HepG2 (cell line): ENCODE results near the gene GDPGP1. TPM values are rescaled to one million over a fixed set of nuclear protein-coding genes. Genes with fewer than 3 reads are reported as not detected.

Source experiments
- BRCA1 ChIP-seq: sonication (generic); formaldehyde crosslinking; IDR thresholded peaks from 2 replicates; pipeline ENCODE4 v1.4.0; 2020; ENCODE audit warnings: missing genetic modification reagents
- GABPB1 ChIP-seq: IDR thresholded peaks from 2 replicates; pipeline ENCODE4 v1.6.1; 2016; ENCODE audit warnings: mild to moderate bottlenecking, missing genetic modification reagents, moderate library complexity, missing compliant biosample characterization
- HCFC1 ChIP-seq: fragments of 150-350 bp; IDR thresholded peaks from 2 replicates; pipeline ENCODE4 v1.6.1; 2014; ENCODE audit warnings: low read depth, low read length
- ISX ChIP-seq: sonication (generic); formaldehyde crosslinking; conservative IDR thresholded peaks from 2 replicates; pipeline ENCODE4 v1.5.0; 2020; ENCODE audit warnings: missing genetic modification reagents
- KDM3A ChIP-seq: IDR thresholded peaks from 2 replicates; pipeline ENCODE4 v1.6.1; 2018; ENCODE audit warnings: low read depth, missing compliant biosample characterization
- KLF12 ChIP-seq: sonication (generic); formaldehyde crosslinking; IDR thresholded peaks from 2 replicates; pipeline ENCODE4 v1.4.0; 2020; ENCODE audit warnings: missing genetic modification reagents, borderline replicate concordance
- MAFG ChIP-seq: sonication (generic); formaldehyde crosslinking; IDR thresholded peaks from 2 replicates; pipeline ENCODE4 v1.5.1; 2020; ENCODE audit warnings: mild to moderate bottlenecking, missing genetic modification reagents
- MTA1 ChIP-seq: sonication (generic); formaldehyde crosslinking; IDR thresholded peaks from 2 replicates; pipeline ENCODE4 v1.4.0; 2020; ENCODE audit warnings: missing genetic modification reagents, mild to moderate bottlenecking, borderline replicate concordance
- NR2F6 ChIP-seq, 2 experiments: IDR thresholded peaks; 2 replicates each; pipeline ENCODE4 v1.6.1; 2016; ENCODE audit warnings: antibody characterized with exemption in 1 of 2, mild to moderate bottlenecking in 1 of 2
- PAWR ChIP-seq: sonication (generic); formaldehyde crosslinking; IDR thresholded peaks from 2 replicates; pipeline ENCODE4 v1.4.0; 2020; ENCODE audit warnings: missing genetic modification reagents, mild to moderate bottlenecking, borderline replicate concordance
- RXRA ChIP-seq: sonication (generic); formaldehyde crosslinking; IDR thresholded peaks from 2 replicates; pipeline ENCODE4 v1.5.1; 2020; ENCODE audit warnings: missing genetic modification reagents
- SMAD1 ChIP-seq: sonication (generic); formaldehyde crosslinking; IDR thresholded peaks from 2 replicates; pipeline ENCODE4 v1.4.0; 2020; ENCODE audit warnings: missing genetic modification reagents, low read depth, mild to moderate bottlenecking, borderline replicate concordance
- SMAD9 ChIP-seq: sonication (generic); formaldehyde crosslinking; IDR thresholded peaks from 2 replicates; pipeline ENCODE4 v1.5.1; 2020; ENCODE audit warnings: mild to moderate bottlenecking, missing genetic modification reagents
- ZFP36 ChIP-seq: fragments of 150-350 bp; IDR thresholded peaks from 2 replicates; pipeline ENCODE4 v1.6.1; 2018; ENCODE audit warnings: borderline replicate concordance, low read length, low read depth; ENCODE audit not compliant: partially characterized antibody
- ZFP41 ChIP-seq: sonication (generic); formaldehyde crosslinking; IDR thresholded peaks from 2 replicates; pipeline ENCODE4 v1.4.0; 2020; ENCODE audit warnings: mild to moderate bottlenecking, missing genetic modification reagents, borderline replicate concordance
- ZMYM2 ChIP-seq: sonication (generic); formaldehyde crosslinking; IDR thresholded peaks from 2 replicates; pipeline ENCODE4 v1.8.0; 2022; ENCODE audit warnings: mild to moderate bottlenecking, missing genetic modification reagents
- ZNF160 ChIP-seq: sonication (generic); formaldehyde crosslinking; IDR thresholded peaks from 2 replicates; pipeline ENCODE4 v1.8.0; 2022; ENCODE audit warnings: mild to moderate bottlenecking, inconsistent platforms, missing genetic modification reagents
- ZNF30 ChIP-seq: sonication (generic); formaldehyde crosslinking; IDR thresholded peaks from 2 replicates; pipeline ENCODE4 v1.5.0; 2020; ENCODE audit warnings: mild to moderate bottlenecking, missing genetic modification reagents
- ZNF552 ChIP-seq: sonication (generic); formaldehyde crosslinking; IDR thresholded peaks from 2 replicates; pipeline ENCODE4 v1.9.0; 2022; ENCODE audit warnings: missing genetic modification reagents, mild to moderate bottlenecking, borderline replicate concordance
- ZNF563 ChIP-seq: sonication (generic); formaldehyde crosslinking; IDR thresholded peaks from 2 replicates; pipeline ENCODE4 v1.8.0; 2022; ENCODE audit warnings: mild to moderate bottlenecking, moderate library complexity, missing genetic modification reagents
- ZNF598 ChIP-seq: sonication (generic); formaldehyde crosslinking; IDR thresholded peaks from 2 replicates; pipeline ENCODE4 v1.5.1; 2020; ENCODE audit warnings: mild to moderate bottlenecking, missing genetic modification reagents, borderline replicate concordance
- ZNF773 ChIP-seq: sonication (generic); formaldehyde crosslinking; IDR thresholded peaks from 2 replicates; pipeline ENCODE4 v1.4.0; 2020; ENCODE audit warnings: missing genetic modification reagents, borderline replicate concordance
- ZNF788 ChIP-seq: sonication (generic); formaldehyde crosslinking; IDR thresholded peaks from 2 replicates; pipeline ENCODE4 v1.5.0; 2020; ENCODE audit warnings: mild to moderate bottlenecking, missing genetic modification reagents, borderline replicate concordance
- ZNF790 ChIP-seq: sonication (generic); formaldehyde crosslinking; IDR thresholded peaks from 2 replicates; pipeline ENCODE4 v1.8.0; 2022; ENCODE audit warnings: missing genetic modification reagents, mild to moderate bottlenecking, borderline replicate concordance
- ZSCAN29 ChIP-seq: sonication (generic); formaldehyde crosslinking; conservative IDR thresholded peaks from 2 replicates; pipeline ENCODE4 v1.4.0; 2020; ENCODE audit warnings: mild to moderate bottlenecking, missing genetic modification reagents
- polyA plus RNA-seq, 8 experiments: library from polyadenylated mRNA; depleted of rRNA in 3 of 8; stranded (reverse) in 7 of 8; unstranded in 1 of 8; fragments of >200 nt; fragmentation: Illumina TruSeq in 4 of 8; extraction: Trizol in 4 of 8; gene quantifications; 2 replicates each; pipeline versions ENCODE4 v1.2.1 to v1.2.3, GENCODE V29; 2011 to 2016; ENCODE audit warnings: low read depth in 4 of 8, missing spikeins in 1 of 8, mixed read lengths in 1 of 8; ENCODE audit not compliant: insufficient read depth in 1 of 8
- total RNA-seq, 5 experiments: library from RNA; depleted of rRNA; stranded (reverse); fragments of >200 nt; fragmentation: Illumina TruSeq; extraction: Trizol; gene quantifications; 2 replicates each; pipeline ENCODE4 v1.2.3, GENCODE V29; 2016; ENCODE audit warnings: low read depth in 1 of 5
- TF ChIP-seq, protein P1 (sequence below): IDR thresholded peaks from 2 replicates; pipeline ENCODE4 v1.6.1; 2016; ENCODE audit warnings: low read depth, control low read depth
- TF ChIP-seq, protein P2 (sequence below): sonication (generic); formaldehyde crosslinking; IDR thresholded peaks from 2 replicates; pipeline ENCODE4 v1.4.0; 2020; ENCODE audit warnings: mild to moderate bottlenecking, missing genetic modification reagents, borderline replicate concordance
- TF ChIP-seq, protein P3 (sequence below): sonication (generic); formaldehyde crosslinking; IDR thresholded peaks from 2 replicates; pipeline ENCODE4 v1.8.1; 2023; ENCODE audit warnings: missing genetic modification reagents, mild to moderate bottlenecking, borderline replicate concordance

Gene GDPGP1
- total and polyA plus RNA-seq, 2 of the 13 experiments (the other 11 are each of a cell fraction or from before 2014, with no cell fraction given): 1.5 to 4.3 TPM

DNA sequence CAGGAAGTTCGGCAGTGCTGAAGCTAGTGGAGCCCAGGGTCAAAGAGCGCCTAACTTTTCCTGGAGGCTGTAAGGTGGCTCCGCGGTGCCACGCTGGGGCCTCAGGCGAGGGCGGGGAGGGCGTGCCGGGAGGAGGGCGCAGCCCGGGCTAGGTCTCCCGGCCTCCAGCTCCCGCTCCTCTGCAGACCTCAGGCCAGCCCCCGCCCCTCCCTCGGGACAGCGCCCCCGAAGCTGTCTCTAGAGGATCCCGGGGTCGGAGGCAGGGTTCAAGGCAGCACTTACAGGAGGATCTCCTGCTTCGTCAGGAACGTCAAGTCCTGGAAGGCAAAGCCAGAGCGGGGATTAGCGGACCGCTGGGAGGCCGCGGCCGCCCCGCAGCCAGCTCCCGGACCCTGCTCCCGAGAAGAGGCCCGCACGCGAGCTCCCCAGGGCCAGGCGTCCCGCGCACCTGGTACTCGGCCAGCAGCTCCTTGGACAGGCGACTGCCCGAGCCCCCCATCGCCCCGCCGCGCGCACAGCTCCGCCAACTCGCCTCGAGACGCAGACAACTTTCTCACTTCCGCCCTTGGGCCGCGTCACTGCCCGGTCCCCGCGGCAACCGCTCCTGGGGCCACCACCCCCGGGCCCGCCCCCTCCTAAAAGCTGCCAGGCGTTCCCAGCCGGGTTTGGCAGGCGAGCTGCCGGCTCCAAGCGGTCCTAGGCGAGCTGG is 468 bp upstream of the GDPGP1 start, which contains the start of gene CIB1 (continued):
- TF ChIP-seq KDM3A (CRISPR knock-in tag): no peak
- no peak; the same call in 1 of the 2 replicates for TF ChIP-seq ZNF563 (CRISPR knock-in tag)
- TF ChIP-seq ZNF788: 0 out of 2 replicates have a peak, but pooled peaks have one; percentile 22
- no peak for TF ChIP-seq PAWR (CRISPR knock-in tag)
- TF ChIP-seq ZNF30 (CRISPR knock-in tag): no peak
- peak; percentile 77; the same call in 1 of the 2 replicates for TF ChIP-seq ZNF598 (CRISPR knock-in tag)
- TF ChIP-seq KLF12: 0 out of 2 replicates have a peak, but pooled peaks have one; percentile 61
- TF ChIP-seq RXRA (CRISPR knock-in tag): peak; percentile 75
- 0 out of 2 replicates have a peak, but pooled peaks have one; percentile 54 for TF ChIP-seq NR2F6 (IDR thresholded peaks at IDR 0.05)
- TF ChIP-seq NR2F6 (CRISPR knock-in tag; IDR thresholded peaks at IDR 0.05): peak; percentile 84
- no peak; the same call in 1 of the 2 replicates for TF ChIP-seq SMAD1
- TF ChIP-seq SMAD9 (CRISPR knock-in tag): no peak
- peak; percentile 42; the same call in 1 of the 2 replicates for TF ChIP-seq MTA1
- TF ChIP-seq, protein P1, sequence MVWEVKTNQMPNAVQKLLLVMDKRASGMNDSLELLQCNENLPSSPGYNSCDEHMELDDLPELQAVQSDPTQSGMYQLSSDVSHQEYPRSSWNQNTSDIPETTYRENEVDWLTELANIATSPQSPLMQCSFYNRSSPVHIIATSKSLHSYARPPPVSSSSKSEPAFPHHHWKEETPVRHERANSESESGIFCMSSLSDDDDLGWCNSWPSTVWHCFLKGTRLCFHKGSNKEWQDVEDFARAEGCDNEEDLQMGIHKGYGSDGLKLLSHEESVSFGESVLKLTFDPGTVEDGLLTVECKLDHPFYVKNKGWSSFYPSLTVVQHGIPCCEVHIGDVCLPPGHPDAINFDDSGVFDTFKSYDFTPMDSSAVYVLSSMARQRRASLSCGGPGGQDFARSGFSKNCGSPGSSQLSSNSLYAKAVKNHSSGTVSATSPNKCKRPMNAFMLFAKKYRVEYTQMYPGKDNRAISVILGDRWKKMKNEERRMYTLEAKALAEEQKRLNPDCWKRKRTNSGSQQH: peak; percentile 16; the same call in 1 of the 2 replicates
- TF ChIP-seq ZNF160 (CRISPR knock-in tag): peak; percentile 45; the same call in 1 of the 2 replicates
- TF ChIP-seq ZNF773 (CRISPR knock-in tag): no peak
- peak; percentile 90 for TF ChIP-seq GABPB1 (CRISPR knock-in tag)
- TF ChIP-seq ISX (CRISPR knock-in tag): no peak
- no peak for TF ChIP-seq ZSCAN29
- TF ChIP-seq ZNF790 (CRISPR knock-in tag): peak; percentile 58; the same call in 1 of the 2 replicates
- no peak for TF ChIP-seq ZFP41
- TF ChIP-seq ZMYM2: peak; percentile 66; the same call in 1 of the 2 replicates
- TF ChIP-seq, protein P2, sequence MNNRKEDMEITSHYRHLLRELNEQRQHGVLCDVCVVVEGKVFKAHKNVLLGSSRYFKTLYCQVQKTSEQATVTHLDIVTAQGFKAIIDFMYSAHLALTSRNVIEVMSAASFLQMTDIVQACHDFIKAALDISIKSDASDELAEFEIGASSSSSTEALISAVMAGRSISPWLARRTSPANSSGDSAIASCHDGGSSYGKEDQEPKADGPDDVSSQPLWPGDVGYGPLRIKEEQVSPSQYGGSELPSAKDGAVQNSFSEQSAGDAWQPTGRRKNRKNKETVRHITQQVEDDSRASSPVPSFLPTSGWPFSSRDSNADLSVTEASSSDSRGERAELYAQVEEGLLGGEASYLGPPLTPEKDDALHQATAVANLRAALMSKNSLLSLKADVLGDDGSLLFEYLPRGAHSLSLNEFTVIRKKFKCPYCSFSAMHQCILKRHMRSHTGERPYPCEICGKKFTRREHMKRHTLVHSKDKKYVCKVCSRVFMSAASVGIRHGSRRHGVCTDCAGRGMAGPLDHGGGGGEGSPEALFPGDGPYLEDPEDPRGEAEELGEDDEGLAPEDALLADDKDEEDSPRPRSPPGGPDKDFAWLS: no peak
- TF ChIP-seq ZNF552 (CRISPR knock-in tag): no peak
- no peak for TF ChIP-seq ZFP36
- TF ChIP-seq BRCA1 (CRISPR knock-in tag): no peak
- no peak for TF ChIP-seq HCFC1
- TF ChIP-seq MAFG: no peak
- TF ChIP-seq, protein P3, sequence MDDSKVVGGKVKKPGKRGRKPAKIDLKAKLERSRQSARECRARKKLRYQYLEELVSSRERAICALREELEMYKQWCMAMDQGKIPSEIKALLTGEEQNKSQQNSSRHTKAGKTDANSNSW (CRISPR knock-in tag): peak; percentile 45; the same call in 1 of the 2 replicates
